Measurements from ENCODE around the gene RANBP10. TPM values are rescaled to one million over a fixed set of nuclear protein-coding genes. Genes with fewer than 3 reads are reported as not detected.
"Not testable (repeated sequence)": the region's sequence is repeated elsewhere in the genome, so short reads cannot be mapped to it uniquely, and the experiment has no call there.

The RANBP10 gene
- total and polyA plus RNA-seq, 7 experiments from 2014 or later, result 9.3 to 26.6 (median 23.8) TPM

GRCh38 chr16:67697422-67698185 lies 108.8 kb downstream of the RANBP10 start:
- peaks cover 0 to 3% (median 0%) of the 10 kb centered on the region in 3 experiments for H3K36me3 ChIP-seq (ENCODE audit: control insufficient read depth in 2 of 3, insufficient read depth in 3 of 3, low read length in 3 of 3)
- H3K4me1 Mint-ChIP-seq, result peaks cover 1 to 8% (median 7%) of the 10 kb centered on the region in 7 donors
- H3K36me3 Mint-ChIP-seq, result peaks cover 0 to 10% (median 3%) of the 10 kb centered on the region in 5 donors
- H3K9me3 Mint-ChIP-seq, result peaks cover 0 to 2% (median 0%) of the 10 kb centered on the region in 11 donors
- intact Hi-C loops (cut with micrococcal nuclease), result no loop called here
- H3K4me3 Mint-ChIP-seq, result no peak overlapping the region
- DNase-seq (no peak), ATAC-seq (peak; percentile 36)
- no peaks in the 10 kb centered on the region for H3K9me3 ChIP-seq (ENCODE audit: control insufficient read depth in 2 of 3, low read length in 3 of 3)
- H3K4me3 ChIP-seq (ENCODE audit: low read length), result no peak overlapping the region
- no peaks in the 10 kb centered on the region for H3K4me1 ChIP-seq (ENCODE audit: control insufficient read depth in 2 of 2, insufficient read depth in 2 of 2, low read length in 2 of 2)
- POLR2A ChIA-PET, result no interaction called here
- H3K27ac Mint-ChIP-seq, result no peak overlapping the region
- H3K27ac ChIP-seq (ENCODE audit: low read depth, low read length), result no peak overlapping the region
- CTCF ChIA-PET, result no interaction called here
- no peaks in the 10 kb centered on the region for H3K27me3 ChIP-seq (ENCODE audit: control insufficient read depth in 2 of 2, insufficient read depth in 2 of 2, low read length in 2 of 2)
- H3K27me3 Mint-ChIP-seq, result no peaks in the 10 kb centered on the region

DNA sequence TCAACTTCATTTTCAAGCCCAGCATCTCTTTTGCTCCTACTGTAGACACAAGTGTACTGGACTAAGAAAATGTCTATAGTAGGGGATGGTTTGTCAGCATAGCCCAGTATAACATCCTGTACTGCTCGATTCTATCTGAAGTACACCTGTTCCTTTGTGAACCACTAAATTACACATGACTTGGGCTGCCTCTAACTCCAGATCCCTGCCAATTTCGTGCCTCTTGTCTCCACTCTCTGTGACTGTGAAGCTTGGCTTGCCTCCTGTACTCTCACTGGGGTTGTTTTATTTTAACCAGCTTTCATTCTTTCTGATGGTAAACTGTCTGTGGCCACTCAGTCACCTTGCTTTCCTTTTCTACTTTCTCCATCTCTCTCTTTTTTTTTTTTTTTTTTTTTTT lies 111.7 kb downstream of the RANBP10 start:
- Mint-ChIP-seq H3K27ac (peak overlapping the region in 1 of 9 donors; percentile 59), H3K36me3 (peaks cover 0 to 14% (median 3%) of the 10 kb centered on the region in 5 donors), H3K27me3 (no peaks in the 10 kb centered on the region), H3K4me1 (peaks cover 4 to 19% (median 14%) of the 10 kb centered on the region in 7 donors), H3K9me3 (peaks cover 0 to 2% (median 0%) of the 10 kb centered on the region in 11 donors), H3K4me3 (no peak overlapping the region)
- CTCF ChIA-PET, result interaction anchor here (0.6 kb wide), 1 partner anchor 122 kb away, joined by 3 read pairs; no protein-coding TSS in a partner anchor
- Histone ChIP-seq H3K9me3 (ENCODE audit: control insufficient read depth in 2 of 3, low read length in 3 of 3) (no peaks in the 10 kb centered on the region), H3K27me3 (ENCODE audit: control insufficient read depth in 2 of 2, insufficient read depth in 2 of 2, low read length in 2 of 2) (no peaks in the 10 kb centered on the region), H3K4me3 (ENCODE audit: low read length) (no peak overlapping the region), H3K36me3 (ENCODE audit: control insufficient read depth in 2 of 3, insufficient read depth in 3 of 3, low read length in 3 of 3) (peaks cover 0 to 3% (median 0%) of the 10 kb centered on the region in 3 experiments), H3K27ac (ENCODE audit: low read depth, low read length) (no peak overlapping the region), H3K4me1 (ENCODE audit: control insufficient read depth in 2 of 2, insufficient read depth in 2 of 2, low read length in 2 of 2) (no peaks in the 10 kb centered on the region)
- DNase-seq, result no peak
- ATAC-seq, result no peak
- POLR2A ChIA-PET, result interaction anchor here (0.6 kb wide), 1 partner anchor 910 kb away, joined by 7 read pairs; no protein-coding TSS in a partner anchor
- intact Hi-C loops (cut with micrococcal nuclease), result no loop called here

DNA sequence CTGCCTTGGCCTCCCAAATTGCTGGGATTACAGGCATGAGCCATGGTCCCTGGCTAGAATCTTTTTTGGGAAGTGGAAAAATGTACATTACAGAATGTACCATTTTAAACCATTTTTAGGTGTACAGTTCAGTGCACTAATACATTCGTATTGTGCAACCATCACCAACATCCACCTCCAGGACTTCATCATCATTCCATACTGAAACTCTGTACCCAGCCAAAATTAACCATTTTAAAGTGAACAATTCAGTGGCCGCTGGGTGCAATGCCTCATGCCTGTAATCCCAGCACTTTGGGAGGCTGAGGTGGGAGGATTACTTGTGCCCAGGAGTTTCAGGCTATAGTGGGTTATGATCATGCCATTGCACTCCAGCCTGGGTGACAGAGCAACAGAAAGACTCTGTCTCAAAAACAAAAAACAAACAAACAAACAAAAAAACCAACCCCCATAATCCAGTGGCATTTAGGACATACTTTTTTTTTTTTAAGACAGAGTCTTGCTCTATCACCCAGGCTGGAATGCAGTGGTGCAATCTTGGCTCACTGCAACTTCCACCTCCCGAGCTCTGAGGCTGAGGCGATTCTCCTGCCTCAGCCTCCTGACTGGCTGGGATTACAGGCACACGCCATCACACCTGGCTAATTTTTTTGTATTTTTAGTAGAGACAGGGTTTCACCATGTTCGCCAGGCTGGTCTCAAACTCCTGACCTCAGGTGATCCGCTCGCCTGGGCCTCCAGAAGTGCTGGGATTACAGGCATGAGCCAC lies 112.7 kb downstream of the RANBP10 start:
- peaks cover 4 to 19% (median 14%) of the 10 kb centered on the region in 7 donors for H3K4me1 Mint-ChIP-seq
- H3K27ac ChIP-seq (ENCODE audit: low read depth, low read length); CTCF ChIA-PET; H3K9me3 ChIP-seq (ENCODE audit: control insufficient read depth in 2 of 3, low read length in 3 of 3); H3K36me3 ChIP-seq (ENCODE audit: control insufficient read depth in 2 of 3, insufficient read depth in 3 of 3, low read length in 3 of 3); H3K4me3 Mint-ChIP-seq; H3K27me3 ChIP-seq (ENCODE audit: control insufficient read depth in 2 of 2, insufficient read depth in 2 of 2, low read length in 2 of 2); DNase-seq; H3K9me3 Mint-ChIP-seq; H3K4me1 ChIP-seq (ENCODE audit: control insufficient read depth in 2 of 2, insufficient read depth in 2 of 2, low read length in 2 of 2); POLR2A ChIA-PET; H3K4me3 ChIP-seq (ENCODE audit: low read length); H3K27me3 Mint-ChIP-seq; ATAC-seq; intact Hi-C loops (cut with micrococcal nuclease): not testable (repeated sequence)
- H3K36me3 Mint-ChIP-seq, result peaks cover 0 to 13% (median 2%) of the 10 kb centered on the region in 5 donors
- peak overlapping the region in 1 of 9 donors; percentile 44 for H3K27ac Mint-ChIP-seq

GRCh38 chr16:67685388-67686112 lies 120.8 kb downstream of the RANBP10 start:
- Histone ChIP-seq H3K4me1 (ENCODE audit: control insufficient read depth in 2 of 2, insufficient read depth in 2 of 2, low read length in 2 of 2) (peaks cover 0 to 7% of the 10 kb centered on the region in 2 donors), H3K9me3 (ENCODE audit: control insufficient read depth in 2 of 3, low read length in 3 of 3) (no peaks in the 10 kb centered on the region), H3K27me3 (ENCODE audit: control insufficient read depth in 2 of 2, insufficient read depth in 2 of 2, low read length in 2 of 2) (no peaks in the 10 kb centered on the region), H3K27ac (ENCODE audit: low read depth, low read length) (peak overlapping the region; percentile 45), H3K36me3 (ENCODE audit: control insufficient read depth in 2 of 3, insufficient read depth in 3 of 3, low read length in 3 of 3) (peaks cover 0 to 23% (median 0%) of the 10 kb centered on the region in 3 experiments), H3K4me3 (ENCODE audit: low read length) (no peak overlapping the region)
- no peaks in the 10 kb centered on the region for H3K9me3 Mint-ChIP-seq
- peak overlapping the region in 8 of 9 donors; percentile 14 to 85 (median 74) for H3K27ac Mint-ChIP-seq
- H3K4me1 Mint-ChIP-seq, result peaks cover 0 to 18% (median 11%) of the 10 kb centered on the region in 7 donors
- no peak for DNase-seq
- H3K4me3 Mint-ChIP-seq, result peak overlapping the region in 3 of 10 donors; percentile 9 to 42 (median 32)
- intact Hi-C loops (cut with micrococcal nuclease), result no loop called here
- no peak for ATAC-seq
- ChIA-PET POLR2A (no interaction called here), CTCF (interaction anchor here (0.7 to 1.0 kb wide), 2 partner anchors 11 to 56 kb away, joined by 3 read pairs; no protein-coding TSS in a partner anchor)
- H3K27me3 Mint-ChIP-seq, result no peaks in the 10 kb centered on the region
- peaks cover 0 to 13% (median 2%) of the 10 kb centered on the region in 5 donors for H3K36me3 Mint-ChIP-seq

- no peaks in the 10 kb centered on the region for H3K9me3 Mint-ChIP-seq
- H3K4me1 ChIP-seq (ENCODE audit: control insufficient read depth in 2 of 2, insufficient read depth in 2 of 2, low read length in 2 of 2), result peaks cover 0 to 7% of the 10 kb centered on the region in 2 donors
- no peak overlapping the region for H3K4me3 ChIP-seq (ENCODE audit: low read length)
- peaks cover 0 to 13% (median 2%) of the 10 kb centered on the region in 5 donors for H3K36me3 Mint-ChIP-seq
- POLR2A ChIA-PET, result interaction anchor here (0.7 to 1.2 kb wide), 3 partner anchors 10 to 35 kb away, joined by 3 read pairs; no protein-coding TSS in a partner anchor
- H3K4me3 Mint-ChIP-seq, result peak overlapping the region in 1 of 10 donors; percentile 1
- no peak for DNase-seq
- peak overlapping the region in 2 of 9 donors; percentile 29 to 80 for H3K27ac Mint-ChIP-seq
- H3K36me3 ChIP-seq (ENCODE audit: control insufficient read depth in 2 of 3, insufficient read depth in 3 of 3, low read length in 3 of 3), result peaks cover 0 to 23% (median 0%) of the 10 kb centered on the region in 3 experiments
- CTCF ChIA-PET, result interaction anchor here (0.6 kb wide), 1 partner anchor 18 kb away, joined by 3 read pairs; no protein-coding TSS in a partner anchor
- H3K27me3 ChIP-seq (ENCODE audit: control insufficient read depth in 2 of 2, insufficient read depth in 2 of 2, low read length in 2 of 2), result no peaks in the 10 kb centered on the region
- H3K27ac ChIP-seq (ENCODE audit: low read depth, low read length), result no peak overlapping the region
- H3K9me3 ChIP-seq (ENCODE audit: control insufficient read depth in 2 of 3, low read length in 3 of 3), result no peaks in the 10 kb centered on the region
- no peak for ATAC-seq
- intact Hi-C loops (cut with micrococcal nuclease), result no loop called here
- H3K27me3 Mint-ChIP-seq, result no peaks in the 10 kb centered on the region
- peaks cover 0 to 18% (median 11%) of the 10 kb centered on the region in 7 donors for H3K4me1 Mint-ChIP-seq
These were observed 122.6 kb downstream of the RANBP10 start for GRCh38 chr16:67683767-67684166.

All from naive thymus-derived CD4-positive, alpha-beta T cell (primary cell).